MV-4-11 (cell line): Measurements from ENCODE around the gene IL22RA1.

ENCODE experiments used
- DNase-seq: peaks from one replicate; lab custom pipeline; 2025; lab: John Stamatoyannopoulos, UW

IL22RA1 gene

DNA sequence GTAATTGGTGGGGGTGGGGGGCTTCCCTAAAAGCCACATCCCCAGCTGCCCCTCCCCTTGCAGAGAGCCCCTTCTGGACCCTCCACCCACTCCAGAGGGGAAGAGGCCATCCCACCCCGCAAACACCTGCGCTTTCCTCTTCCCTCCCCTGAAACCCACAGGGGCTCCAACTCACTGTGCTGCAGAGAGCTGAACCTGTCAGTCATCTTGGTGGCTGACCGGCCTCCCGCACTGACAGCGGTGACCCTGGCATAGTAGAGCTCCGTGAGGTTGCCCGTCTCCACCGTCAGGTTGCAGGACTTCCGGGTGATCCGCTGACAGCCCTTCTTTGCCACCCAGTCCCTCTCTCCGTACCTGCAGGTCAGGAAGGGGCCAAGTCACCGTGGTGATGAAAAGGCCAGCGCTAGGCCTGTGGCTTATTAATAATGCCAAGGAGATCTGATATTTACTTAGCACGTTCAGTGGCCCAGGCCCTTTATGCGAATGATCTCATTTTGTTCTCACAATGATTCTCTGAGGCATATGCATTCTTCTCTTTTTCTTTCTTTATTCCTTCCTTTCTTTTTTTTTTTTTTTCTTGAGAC lies 5.9 kb downstream of the IL22RA1 start:
- no peak for DNase-seq

- DNase-seq: no peak
Measured at GRCh38 chr1:24134376-24134775, 8.6 kb downstream of the IL22RA1 start.

DNA sequence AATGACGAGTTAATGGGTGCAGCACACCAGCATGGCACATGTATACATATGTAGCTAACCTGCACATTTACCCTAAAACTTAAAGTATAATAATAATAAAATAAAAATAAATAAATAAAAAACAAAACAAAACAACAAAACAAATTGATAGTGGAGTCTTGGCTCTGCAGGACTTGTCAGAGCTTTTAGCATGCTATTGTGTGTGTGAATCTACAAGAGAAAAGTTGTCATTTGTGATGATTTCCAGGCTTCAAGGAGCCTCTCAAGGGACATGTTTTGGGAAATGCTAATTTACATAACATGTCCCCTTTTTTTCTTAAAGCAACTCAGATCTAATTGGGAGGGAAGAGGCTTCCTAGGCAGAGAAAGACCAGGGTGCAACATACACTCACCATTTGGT lies 9.1 kb downstream of the IL22RA1 start:
- DNase-seq: no peak

- DNase-seq: no peak
Measured at GRCh38 chr1:24130385-24130784, 12.6 kb downstream of the IL22RA1 start.

- no peak for DNase-seq
Measured at GRCh38 chr1:24127801-24128363, 15.1 kb downstream of the IL22RA1 start.

- DNase-seq: no peak
Measured at GRCh38 chr1:24127134-24127800, 15.7 kb downstream of the IL22RA1 start.

GRCh38 chr1:24126672-24127023 lies 16.3 kb downstream of the IL22RA1 start:
- no peak for DNase-seq

GRCh38 chr1:24126018-24126671 lies 16.8 kb downstream of the IL22RA1 start:
- DNase-seq: peak; percentile 32

GRCh38 chr1:24125456-24125855 lies 17.5 kb downstream of the IL22RA1 start:
- peak; percentile 2 for DNase-seq

- no peak for DNase-seq
Measured at GRCh38 chr1:24124980-24125379, 18.0 kb downstream of the IL22RA1 start.

GRCh38 chr1:24123611-24124010 lies 19.3 kb downstream of the IL22RA1 start:
- no peak for DNase-seq

DNA sequence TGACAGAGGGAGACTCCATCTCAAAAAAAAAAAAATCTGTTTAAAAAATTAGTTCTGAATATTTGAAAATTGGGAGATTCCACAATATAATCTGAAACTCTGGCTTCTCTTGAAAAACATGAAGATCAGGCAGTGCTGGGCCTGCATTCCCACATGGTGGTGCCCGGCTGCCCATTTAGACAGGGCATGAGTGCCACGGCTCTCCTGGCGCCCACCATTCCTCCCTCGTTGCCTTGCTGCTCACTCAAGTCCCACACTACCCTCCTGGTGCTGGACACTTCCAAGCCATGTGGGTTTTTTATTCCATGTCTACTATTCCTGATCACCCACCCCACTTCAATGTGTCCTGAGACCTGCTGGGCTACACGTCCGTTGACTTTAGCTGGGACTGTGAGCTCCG lies 20.2 kb downstream of the IL22RA1 start:
- DNase-seq: no peak

- no peak for DNase-seq
Measured at GRCh38 chr1:24121406-24121805, 21.5 kb downstream of the IL22RA1 start.

GRCh38 chr1:24120965-24121364 lies 22.0 kb downstream of the IL22RA1 start:
- no peak for DNase-seq

GRCh38 chr1:24119859-24120756 lies 22.8 kb downstream of the IL22RA1 start:
- DNase-seq: no peak

GRCh38 chr1:24119489-24119858 lies 23.5 kb downstream of the IL22RA1 start:
- DNase-seq: no peak

DNA sequence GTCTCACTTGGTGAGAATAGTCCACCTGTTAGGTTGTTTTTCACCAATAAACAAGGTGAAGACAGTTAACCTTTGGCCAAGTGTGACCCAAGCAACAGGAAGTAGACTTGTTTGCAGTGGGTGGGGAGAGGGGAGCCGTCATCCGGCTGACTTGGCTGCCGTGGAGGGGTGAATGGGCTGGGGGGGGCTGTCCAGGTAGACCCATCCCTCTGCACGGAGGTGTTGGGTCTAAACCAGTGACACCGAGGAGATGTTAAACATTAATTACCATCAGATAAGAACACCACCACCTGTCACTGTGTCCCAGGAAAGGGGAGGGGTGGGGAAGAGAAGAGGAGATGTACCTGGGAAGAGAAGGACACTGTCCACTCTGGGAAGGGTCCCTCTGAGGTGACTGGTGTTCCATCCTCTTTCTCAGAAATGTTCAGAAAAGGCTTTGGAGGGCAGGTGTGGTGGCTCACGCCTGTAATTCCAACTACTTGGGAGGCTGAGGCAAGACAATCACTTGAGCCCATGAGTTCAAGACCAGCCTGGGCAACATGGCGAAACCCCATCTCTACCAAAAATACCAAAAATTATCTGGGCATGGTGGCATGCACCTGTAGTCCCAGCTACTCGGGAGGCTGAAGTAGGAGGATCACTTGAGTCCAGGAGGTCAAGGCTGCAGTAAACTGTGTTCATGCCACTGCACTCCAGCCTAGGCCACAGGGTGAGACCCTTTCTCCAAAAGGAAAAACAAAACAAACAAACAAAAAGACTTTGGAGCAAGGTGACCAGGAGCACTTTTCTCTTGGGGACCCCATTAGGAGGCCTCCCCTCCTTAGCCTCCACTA lies 24.3 kb downstream of the IL22RA1 start:
- no peak for DNase-seq

DNA sequence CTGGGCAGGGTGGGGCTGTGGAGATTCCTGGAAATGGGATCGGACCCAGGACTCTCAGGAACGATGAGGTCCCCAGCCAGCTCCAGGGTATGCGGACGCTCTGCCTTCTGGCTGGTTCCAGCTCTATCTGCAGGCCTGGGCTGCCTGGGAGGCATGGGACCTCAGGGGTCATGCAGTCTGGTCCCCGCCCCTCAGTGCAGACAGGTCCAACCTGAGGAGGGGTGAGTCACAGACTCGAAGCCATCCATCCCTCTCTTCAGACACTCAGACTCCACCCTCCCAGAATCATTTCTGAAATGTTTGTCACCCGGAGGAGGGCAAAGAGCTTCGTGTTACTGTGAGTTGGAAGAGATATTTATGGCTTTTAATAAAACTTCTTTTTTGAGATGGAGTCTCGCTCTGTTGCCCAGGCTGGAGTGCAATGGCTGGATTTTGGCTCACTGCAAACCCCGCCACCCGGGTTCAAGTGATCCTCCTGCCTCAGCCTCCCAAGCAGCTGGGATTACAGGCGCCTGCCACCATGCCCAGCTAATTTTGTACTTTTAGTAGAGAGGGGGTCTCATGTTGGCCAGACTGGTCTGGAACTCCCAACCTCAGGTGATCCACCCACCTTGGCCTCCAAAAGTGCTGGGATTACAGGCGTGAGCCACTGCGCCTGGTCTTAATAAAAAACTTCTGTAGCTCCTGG lies 25.1 kb downstream of the IL22RA1 start:
- no peak for DNase-seq

DNA sequence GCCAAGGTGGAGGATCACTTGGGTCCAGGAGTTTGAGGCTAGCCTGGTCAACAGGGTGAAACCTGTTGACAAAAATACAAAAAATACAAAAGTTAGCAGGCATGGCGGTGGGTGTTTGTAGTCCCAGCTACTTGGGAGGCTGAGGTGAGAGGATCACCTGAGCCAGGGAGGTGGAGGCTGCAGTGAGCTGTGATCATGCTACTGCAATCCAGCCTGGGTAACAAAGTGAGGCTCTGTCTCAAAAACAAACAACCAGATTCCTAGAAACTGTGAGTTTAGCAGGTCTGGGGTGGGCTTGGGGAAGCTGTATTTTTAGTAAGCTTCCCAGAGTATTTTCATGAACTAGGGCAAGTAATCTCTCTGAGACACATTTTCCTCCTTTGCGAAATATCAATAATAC lies 25.8 kb downstream of the IL22RA1 start:
- no peak for DNase-seq

DNA sequence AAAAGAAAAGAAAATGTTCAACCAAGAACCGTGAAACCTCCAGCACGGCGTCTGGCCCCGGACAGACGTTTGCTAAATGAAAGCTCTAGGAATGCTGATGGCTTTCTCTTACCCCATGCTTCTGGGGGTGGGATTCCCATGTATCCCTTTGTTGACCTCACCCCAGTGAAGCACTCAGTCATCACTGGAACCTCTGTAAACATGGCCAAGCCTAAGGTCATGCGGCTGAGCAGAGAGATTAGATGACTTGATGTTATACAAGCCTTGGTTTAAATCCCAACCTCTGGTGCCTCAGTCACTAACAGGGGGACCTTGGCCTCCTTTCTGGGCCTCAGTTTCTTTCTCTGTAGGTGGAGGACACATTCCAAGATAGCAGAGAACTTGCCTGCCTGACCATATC lies 28.2 kb downstream of the IL22RA1 start:
- no peak for DNase-seq

DNA sequence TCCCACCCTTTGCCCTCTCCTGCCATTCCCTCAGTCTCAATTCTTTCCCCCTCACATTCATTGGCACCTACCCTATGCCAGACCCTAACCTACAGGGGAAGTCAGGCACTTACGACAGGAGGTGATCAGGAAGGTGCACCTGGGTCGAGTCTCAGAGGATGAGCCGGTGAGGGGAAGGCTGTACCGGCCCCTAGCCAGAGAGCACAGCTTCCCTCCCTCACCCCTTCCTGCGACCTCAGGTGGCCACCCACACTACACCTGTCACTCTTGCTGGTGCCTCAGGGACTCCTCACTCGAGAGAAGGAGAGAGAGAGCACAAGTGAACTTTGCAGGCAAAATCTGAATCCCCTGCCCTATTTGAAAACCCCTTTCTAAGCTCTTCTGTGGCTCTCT lies 29.3 kb downstream of the IL22RA1 start:
- no peak for DNase-seq
